RPMI8226 (cell line): Measurements from ENCODE around the gene IGF2R.
"Not testable (repeated sequence)": the region's sequence is repeated elsewhere in the genome, so short reads cannot be mapped to it uniquely, and the experiment has no call there.

Experiments
- DNase-seq: peaks from one replicate; pipeline ENCODE4 v3.0.0-alpha.2; 2015

The IGF2R gene

DNA sequence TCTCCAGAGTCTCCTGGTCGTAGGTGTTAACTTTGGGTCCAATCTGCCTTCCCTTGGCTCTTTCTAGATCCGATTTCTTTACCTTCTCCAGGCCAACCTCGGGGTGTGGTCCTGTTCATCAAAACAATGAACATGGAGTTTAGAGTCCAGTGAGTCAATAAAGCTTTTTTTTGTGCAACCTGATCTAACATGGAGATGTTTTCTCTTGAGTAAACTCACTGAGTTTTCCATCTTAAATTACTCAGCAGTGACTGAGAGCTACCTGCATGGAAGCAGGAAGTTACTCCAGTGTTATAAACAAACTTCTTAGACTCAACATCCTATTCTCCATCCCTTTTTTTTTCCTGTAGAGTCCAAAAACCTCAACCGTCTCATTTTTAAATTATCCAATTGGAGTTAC is 137.8 kb downstream of the IGF2R start:
- DNase-seq, result no peak

DNA sequence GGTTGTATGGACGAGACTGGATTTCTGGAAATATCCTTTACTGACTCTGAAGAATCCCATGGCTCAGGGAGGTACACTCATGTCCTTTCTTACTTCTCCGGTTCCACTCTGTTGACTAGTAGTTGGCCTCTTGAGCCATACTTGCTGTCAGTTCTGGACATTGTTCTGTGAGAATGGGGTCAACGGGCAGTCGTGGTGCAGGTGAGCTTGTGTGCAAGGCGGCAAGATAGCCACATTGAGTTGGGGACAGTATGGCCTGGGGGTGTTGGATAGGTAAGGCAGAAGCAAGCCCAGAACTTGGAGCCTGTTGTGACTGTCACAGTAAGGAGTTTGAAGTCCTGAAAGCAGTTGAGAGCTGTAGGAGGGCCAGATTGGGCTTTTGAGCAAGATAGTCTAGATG is 139.2 kb downstream of the IGF2R start:
- DNase-seq, result no peak

DNA sequence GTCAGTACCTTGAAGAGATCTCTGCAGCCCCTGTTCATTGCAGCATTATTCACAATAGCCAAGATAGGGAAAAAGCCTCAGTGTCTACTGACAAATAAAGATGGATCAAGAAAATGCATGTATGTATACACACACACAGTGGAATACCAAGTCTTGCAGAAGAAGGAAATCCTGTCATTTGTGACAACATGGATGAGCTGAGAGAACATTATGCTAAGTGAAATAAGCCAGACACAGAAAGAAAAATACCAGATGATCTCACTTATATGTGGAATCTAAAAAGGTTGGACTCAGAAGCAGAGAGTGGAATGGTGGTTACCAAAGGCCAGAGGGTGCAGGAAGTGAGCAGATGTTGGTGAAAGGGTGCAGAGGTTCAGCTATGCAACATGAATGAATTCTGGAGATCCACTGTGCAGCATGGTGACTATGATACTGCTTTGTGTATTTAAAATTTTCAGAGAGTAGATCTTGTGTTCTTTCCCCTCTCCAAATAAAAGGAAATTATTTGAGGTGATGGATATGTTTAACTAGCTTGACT is 141.8 kb downstream of the IGF2R start:
- no peak for DNase-seq

DNA sequence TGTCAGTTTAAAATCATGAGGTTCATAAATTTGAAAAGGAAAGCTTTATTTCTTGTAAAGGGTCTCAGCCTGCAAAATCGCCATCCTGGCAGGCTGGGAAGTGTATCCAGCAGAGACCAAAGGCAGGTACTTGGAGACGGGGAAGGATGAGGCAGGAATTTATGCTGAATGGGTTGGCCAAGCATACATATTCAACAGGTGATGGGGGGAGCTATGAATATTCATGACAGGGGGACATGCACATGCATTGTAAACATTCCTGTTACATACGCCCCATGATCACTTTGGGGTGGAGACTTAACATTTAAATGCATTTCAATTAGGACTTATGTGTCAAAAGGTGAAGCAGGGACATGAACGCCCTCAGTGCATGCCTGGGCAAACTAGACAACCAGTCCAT is 142.9 kb downstream of the IGF2R start:
- DNase-seq, result no peak

DNA sequence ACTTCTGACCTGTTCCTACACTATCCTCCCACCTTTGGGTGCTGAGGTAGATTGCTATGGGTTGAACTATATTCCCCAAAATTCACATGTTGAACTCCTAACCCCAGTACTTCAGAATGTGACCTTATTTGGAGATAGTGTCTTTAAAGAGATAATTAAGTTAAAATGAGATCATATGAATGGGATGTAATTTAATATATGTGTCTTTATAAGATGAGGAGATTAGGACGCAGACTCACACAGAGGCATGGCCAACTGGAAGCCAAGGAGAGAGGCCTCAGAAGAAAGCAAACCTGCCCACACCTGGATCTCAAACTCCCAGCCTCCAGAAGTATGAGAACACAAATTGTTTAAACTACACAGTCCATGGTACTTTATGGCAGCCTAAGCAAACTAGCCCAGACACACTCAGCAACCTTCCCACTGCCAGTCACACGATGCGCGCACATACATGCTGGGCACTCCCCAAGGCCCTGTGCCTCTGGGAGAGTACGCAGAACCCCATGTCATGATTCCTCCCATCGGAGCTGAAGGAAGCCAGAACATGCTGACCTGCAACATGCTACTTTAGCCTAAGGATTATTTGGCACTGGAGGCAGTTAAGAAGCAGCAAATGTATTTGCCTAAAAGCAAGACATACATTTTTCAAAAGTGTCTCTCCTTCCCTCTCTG is 143.9 kb downstream of the IGF2R start:
- DNase-seq, result no peak

DNA sequence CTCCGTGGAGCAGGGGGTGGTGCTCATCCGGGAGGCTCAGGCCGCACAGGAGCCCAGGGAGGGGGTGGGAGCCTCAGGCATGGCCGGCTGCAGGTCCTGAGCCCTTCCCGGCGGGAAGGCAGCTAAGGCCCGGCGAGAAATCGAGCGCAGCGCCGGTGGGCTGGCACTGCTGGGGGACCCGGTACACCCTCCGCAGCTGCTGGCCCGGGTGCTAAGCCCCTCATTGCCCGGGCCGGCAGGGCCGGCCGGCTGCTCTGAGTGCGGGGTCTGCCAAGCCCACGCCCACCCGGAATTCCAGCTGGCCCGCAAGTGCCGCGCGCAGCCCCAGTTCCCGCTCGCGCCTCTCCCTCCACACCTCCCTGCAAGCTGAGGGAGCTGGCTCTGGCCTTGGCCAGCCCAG is 145.7 kb downstream of the IGF2R start:
- not testable (repeated sequence) for DNase-seq

DNA sequence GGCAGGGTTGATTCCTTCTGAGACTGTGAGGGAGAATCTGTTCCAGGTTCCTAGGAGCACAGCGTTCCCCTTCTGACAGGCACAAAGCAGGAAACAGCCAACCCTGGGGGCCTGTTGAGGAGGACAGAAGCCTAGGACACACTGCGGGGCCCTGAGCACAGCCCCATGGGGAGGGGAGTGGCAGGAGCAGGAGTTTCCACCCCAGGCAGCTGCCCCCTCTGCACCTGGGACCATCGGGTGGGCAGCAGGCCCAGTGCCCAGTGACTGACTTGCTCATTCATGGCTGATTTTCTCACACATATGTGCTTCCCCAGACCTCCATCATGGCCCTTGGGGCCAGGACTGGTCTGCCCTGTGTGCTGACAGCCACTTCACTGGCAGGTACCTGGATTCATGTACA is 146.5 kb downstream of the IGF2R start:
- no peak for DNase-seq

DNA sequence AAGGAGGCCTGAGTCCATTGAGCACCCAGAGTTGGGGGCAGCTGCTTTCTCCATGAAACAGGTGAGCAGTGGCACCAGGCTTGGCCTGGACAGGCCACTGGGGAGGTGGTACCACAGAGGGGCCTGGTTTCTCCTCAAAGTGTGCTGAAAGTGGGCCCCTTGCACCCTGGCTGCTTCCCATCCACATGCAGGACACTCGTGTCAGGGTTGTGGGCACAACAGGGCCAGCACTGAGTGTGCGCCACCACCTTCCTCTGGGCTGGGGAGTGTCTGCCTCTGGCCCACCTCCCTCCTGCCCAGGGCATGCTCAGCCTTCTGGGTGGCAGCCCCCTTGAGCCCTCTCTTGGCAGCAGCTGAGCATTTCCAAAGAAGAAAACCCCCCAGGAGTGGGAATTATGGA is 147.5 kb downstream of the IGF2R start:
- no peak for DNase-seq

DNA sequence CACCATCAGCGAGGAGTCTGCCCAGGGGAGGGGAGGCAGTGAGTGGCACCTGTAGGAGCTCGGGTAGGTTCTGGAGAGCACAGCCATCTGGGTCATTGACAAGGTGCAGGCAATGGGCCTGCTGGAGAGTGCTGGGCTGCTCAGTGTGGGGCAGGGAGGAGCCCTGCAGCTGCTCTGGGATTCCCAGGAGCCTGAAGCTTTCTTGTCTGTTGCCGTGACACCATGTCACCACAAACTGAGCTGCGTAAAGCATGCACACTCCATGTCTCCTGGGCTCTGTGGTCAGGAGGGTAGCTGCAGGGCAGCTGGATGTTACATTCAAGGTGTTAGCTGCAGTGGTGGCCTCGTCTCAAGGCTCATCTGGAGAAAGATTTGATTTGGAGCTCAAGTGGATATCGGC is 148.3 kb downstream of the IGF2R start:
- no peak for DNase-seq

DNA sequence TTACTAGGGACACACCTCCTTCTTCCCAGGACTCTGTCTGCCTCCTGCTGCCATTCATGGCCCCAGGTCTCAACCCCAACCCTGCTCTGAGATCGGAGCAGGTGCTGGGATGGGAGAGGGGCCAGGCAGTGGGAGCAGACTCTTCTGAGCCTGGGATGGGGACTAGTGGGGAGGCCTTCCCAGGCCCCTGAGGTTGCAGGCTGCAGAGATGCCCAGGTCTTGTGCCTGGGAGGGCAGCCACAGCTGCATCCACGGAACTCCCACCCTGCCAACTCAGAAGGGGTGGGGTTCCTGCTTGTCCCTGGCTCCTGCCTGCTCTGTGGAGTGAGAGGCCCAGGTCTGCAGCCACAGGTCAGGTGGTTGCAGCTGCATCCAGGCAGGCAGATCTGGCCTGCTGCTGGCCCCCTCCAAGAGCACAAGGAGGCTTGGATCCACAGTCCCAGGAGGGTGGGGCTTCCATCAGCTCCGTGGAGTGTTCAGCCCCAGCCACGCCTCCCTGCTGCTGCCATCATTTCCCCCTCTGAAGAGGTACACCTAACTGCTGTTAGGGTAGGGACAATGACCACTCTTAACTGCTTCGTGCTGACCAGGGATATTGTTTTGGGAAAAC is 149.8 kb downstream of the IGF2R start:
- no peak for DNase-seq

DNA sequence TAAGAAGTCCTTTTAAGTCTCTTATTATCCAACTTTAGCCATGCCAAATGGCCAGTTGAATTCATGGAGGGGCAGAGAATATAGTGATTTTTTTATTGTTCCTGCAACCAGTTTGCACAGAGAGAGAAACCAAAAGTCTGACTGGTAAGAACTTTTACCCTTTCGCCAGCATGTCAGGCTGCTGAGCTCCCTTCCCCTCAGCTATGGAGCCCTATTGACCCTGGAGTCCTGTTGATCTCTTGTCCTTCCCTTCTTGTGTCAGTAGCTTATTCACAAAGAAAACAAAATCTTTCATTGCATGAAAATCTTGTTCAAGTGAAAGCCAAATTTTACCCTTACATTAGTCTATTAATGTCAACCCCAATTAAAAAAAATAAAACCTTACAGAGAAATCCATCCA is 151.2 kb downstream of the IGF2R start:
- DNase-seq, result no peak

DNA sequence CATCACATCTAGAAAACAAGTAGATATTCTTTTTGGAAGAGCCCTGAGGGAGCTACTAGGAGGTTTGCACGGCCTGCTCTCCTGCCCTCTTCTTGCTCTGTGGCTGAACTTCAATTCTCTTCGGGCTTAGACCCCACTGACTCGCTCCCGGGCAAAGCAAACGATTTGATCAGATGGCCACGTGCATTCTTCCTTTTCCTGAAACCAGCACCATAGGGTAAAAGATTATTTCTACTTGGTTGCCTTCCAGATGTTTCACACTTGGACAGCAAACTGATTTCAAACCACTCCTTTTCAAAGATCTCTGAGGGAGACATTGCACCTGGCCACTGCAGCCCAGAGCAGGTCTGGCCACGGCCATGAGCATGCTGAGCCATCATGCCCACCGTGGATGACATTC is 152.7 kb downstream of the IGF2R start, which contains the start of gene SLC22A1:
SLC22A1 (plus strand) TSS at position 258 of the 400 bp plus-strand sequence; CDS start at position 379, 121 bp downstream.
- DNase-seq, result no peak

DNA sequence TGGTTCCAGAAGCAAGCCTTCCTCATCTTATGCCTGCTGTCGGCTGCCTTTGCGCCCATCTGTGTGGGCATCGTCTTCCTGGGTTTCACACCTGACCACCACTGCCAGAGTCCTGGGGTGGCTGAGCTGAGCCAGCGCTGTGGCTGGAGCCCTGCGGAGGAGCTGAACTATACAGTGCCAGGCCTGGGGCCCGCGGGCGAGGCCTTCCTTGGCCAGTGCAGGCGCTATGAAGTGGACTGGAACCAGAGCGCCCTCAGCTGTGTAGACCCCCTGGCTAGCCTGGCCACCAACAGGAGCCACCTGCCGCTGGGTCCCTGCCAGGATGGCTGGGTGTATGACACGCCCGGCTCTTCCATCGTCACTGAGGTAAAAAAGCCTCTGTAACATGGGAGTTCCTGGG is 153.1 kb downstream of the IGF2R start:
- DNase-seq, result no peak

DNA sequence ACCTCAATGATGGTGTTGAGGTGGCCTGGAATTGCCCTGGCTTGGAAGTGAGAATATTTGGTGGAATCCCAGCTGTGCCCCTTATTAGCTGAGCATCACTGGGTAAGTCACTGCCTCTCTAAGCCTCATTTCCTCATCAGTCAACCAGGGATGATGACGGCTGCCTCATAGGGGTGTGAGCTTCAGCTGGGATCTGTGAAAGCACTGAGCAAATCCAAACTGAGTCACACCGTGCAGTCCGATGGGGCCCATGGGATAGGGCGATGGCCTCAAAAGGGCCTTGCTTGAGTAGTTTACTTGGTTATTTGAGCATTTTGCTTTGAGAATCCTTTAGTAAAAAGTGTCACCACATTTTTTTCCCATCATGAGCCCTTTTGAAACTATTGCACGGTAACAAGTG is 153.9 kb downstream of the IGF2R start:
- DNase-seq, result no peak

DNA sequence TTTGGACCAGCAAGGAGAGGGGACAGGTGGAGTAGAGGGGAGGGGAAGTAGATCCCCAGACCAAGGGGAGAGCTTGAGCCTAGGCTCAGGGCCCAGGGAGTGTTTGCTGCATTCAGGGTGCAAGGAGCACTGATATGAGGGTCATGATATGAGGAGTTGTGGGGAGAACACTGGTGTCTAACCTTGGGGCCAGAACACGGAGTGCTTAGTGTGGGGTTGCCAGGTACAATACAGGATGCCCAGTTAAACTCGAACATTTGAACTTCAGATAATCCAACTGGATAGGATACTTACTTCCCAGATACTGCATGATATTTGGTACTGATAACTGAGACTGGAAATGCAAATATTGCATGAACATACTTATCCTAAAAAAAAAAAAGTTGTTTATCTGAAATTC is 155.1 kb downstream of the IGF2R start:
- DNase-seq, result no peak

DNA sequence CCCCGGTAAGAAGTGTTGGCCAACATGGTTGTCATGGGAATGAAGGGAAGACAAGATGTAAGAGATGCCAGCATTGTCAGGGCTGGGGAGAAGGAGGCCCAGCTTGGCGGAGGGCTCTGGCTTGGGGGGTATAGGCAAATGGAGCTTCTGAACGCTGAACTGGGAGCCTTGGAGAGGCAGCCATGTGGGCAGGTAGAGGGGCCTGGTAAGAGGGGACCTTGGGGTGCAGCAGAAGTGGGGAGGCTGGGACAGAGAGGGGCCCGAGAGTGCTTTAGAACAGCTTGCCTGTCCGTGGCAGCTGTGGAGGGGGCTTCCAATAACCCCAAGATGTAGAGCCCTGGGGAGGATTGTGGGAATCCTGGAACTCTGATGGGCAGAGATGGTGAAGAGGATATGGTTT is 155.7 kb downstream of the IGF2R start:
- DNase-seq, result no peak

DNA sequence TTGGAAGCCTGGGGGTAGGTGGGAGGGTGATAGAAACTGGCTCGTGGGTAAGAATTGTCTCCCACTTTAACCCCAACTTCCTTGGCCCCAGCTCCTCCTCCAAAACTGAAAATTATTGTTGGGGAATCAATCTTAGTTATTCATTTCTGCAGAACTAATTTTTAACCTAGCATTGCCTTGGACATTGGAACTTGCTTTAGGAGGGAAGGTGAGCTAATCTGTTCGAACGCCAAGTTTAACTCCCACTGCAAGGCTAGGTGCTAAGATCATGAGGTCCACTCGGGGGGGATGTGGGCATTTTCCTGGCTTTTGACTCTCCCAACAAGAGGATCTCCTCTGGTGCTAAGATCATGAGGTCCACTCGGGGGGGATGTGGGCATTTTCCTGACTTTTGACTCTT is 156.2 kb downstream of the IGF2R start:
- not testable (repeated sequence) for DNase-seq

DNA sequence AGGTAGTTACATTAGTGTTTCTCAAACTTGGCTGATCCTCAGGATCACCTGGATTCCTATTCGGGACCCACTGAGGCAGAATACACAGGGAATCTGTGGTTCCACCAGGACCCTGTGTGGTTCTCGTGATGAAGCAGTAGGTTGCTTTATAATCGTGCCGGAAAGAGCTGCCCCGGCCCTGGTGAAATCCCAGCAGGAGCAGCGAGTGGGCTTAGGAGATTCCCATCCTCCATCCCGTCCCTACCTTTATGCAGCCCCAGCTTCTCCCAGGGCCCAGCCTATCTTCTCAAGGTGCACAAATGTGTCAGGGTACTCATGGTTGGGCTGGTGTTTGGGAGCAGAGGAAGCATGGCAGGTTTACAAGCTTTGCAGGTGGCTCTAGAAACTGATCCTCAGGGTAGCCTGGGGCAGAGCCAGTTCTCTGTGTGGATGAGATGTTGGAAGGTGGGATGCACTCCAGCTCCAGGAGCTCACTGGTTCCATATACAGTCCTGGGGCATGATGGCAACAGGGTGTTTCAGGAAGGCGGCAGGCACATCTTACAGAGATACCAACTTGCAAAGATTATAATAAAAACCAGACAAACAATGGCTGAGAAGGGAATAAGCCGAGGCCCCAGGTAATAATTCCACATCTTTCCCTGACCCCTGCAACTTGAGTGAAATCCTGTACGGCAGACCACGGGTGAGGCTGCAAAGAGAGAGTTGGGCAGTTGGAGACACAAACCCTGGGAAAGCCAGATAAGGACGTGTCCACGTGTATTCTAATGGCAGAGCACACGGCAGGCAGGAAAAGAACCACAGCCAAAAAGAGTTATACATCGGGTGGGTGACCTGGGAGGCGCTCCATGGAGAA is 158.6 kb downstream of the IGF2R start:
- DNase-seq, result no peak

DNA sequence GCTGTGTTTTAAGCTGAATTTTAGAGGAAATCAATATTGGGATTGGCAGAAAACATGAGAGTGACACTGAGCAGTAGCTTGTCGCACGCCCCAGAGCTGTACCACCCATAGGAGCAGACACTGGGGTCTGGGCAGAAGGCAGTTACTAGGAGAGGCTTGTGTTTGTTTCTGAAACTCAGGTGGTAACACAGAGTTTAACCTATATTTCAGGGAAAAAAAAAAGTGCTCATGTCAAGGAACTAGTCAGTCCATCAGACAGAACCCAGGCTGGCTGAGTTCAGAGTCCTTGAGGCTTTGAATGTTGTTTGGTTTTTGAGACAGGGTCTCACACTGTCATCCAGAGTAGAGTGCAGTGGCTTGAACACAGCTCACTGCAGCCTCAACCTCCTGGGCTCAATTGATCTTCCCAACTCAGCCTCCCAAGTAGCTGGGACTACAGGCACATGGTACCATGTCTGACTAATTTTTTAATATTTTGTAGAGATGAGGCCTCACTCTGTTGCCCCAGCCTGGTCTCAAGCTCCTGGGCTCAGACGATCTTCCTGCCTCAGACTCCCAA is 159.3 kb downstream of the IGF2R start:
- DNase-seq, result no peak

DNA sequence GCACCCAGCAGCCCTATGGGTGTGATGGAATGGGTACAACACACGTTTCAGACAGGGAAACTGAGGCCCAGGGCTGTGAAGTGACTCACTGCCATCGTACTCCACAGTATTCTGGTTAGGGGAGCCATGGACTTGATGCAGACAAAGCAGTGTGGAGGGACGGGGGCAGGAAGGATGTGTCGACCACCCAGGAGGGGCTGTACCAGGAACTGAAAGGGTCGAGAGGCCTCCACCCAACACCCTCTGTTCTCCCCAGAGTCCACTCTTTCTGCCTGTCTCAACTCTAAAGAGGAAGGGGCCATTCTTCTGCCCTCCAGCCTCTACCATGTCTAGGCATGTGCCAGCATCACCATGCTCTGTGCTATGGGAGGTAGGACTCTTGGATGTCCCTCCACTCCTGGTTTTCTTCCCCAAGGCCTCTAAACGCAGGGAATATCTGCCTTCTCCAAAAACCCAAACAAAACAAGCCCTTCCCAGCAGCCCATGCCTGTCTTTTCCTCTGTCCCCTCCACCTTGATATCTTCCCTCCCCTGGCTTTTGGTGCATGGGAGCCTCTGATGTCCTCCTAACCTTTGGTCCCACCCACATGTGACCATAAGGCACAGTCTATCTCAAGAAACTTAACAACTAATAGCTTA is 160.1 kb downstream of the IGF2R start:
- no peak for DNase-seq

DNA sequence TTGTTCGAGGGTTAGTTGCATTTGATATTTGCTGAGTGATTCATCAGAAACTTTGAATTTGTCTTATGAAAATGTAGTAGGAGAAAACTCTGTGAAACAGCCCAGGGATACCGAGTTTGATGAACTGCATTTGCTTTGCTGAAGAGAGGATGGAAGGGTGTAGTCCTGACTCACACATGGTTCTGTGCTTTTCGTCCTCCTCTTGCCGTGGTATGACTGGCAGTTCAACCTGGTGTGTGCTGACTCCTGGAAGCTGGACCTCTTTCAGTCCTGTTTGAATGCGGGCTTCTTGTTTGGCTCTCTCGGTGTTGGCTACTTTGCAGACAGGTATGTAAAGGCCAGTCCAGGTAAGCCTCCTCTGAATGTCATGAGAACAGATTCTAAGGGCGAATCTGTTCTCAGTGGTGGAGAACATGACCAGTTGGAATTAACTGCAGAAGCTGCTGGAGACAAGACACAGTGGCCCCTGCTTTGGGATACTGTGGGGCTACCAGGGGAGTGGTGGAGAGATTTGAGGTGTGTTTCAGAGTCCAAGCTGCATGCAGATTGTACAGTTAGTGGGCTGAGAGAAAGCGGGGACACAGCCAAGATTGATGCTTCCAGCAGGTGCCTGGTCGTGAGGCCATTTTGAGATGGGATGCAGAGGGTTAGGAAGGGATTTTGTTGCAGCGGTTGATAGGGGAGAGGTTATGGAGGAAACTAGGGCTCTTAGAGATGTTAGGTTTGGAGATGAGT is 161.2 kb downstream of the IGF2R start:
- DNase-seq, result no peak
